Neural cell (in vitro differentiated cells): ENCODE data around the gene HELZ2. TPM values are rescaled to one million over a fixed set of nuclear protein-coding genes. Genes with fewer than 3 reads are reported as not detected.

Source experiments
- H2AFZ ChIP-seq: fragments of 200-600, 300-800 bp; sonication (generic), shearing (Covaris generic); 2 replicates; pipeline ENCODE4 v1.6.0; 2014; ENCODE audit warnings: low read depth, mild to moderate bottlenecking, antibody characterized with exemption, low read length, moderate library complexity
- H3F3A ChIP-seq: fragments of 200-600 bp; shearing (Covaris generic); 2 replicates; pipeline ENCODE4 v1.6.1; 2016; ENCODE audit warnings: mild to moderate bottlenecking, moderate library complexity, mixed read lengths, antibody characterized with exemption, low read length; ENCODE audit not compliant: insufficient read depth, poor library complexity, severe bottlenecking
- H3K27ac ChIP-seq: fragments of 200-600, 300-800 bp; sonication (generic), shearing (Covaris generic); 2 replicates; pipeline ENCODE4 v1.5.1; 2014; ENCODE audit warnings: mild to moderate bottlenecking, low read length, moderate library complexity
- H3K27me3 ChIP-seq: fragments of 300-800, 200-600 bp; sonication (generic), shearing (Covaris generic); 2 replicates; pipeline ENCODE4 v1.6.0; 2014; ENCODE audit warnings: mild to moderate bottlenecking, low read depth, low read length, moderate library complexity; ENCODE audit not compliant: insufficient read depth
- H3K36me3 ChIP-seq: fragments of 300-800, 200-600 bp; sonication (generic), shearing (Covaris generic); 2 replicates; pipeline ENCODE4 v1.5.1; 2014; ENCODE audit warnings: mild to moderate bottlenecking, antibody characterized with exemption, low read length, moderate library complexity; ENCODE audit not compliant: insufficient read depth
- H3K4me2 ChIP-seq: fragments of 300-800, 200-600 bp; sonication (generic), shearing (Covaris generic); 2 replicates; pipeline ENCODE4 v1.6.0; 2014; ENCODE audit warnings: mild to moderate bottlenecking, low read length
- H3K4me3 ChIP-seq: fragments of 300-800, 200-600 bp; sonication (generic), shearing (Covaris generic); 2 replicates; pipeline ENCODE4 v1.5.1; 2014; ENCODE audit warnings: mild to moderate bottlenecking, low read length, moderate library complexity
- H3K79me2 ChIP-seq: fragments of 200-600 bp; shearing (Covaris generic); replicated peaks from 2 replicates; pipeline ENCODE4 v1.6.0; 2014; ENCODE audit warnings: mild to moderate bottlenecking, low read length, moderate library complexity; ENCODE audit not compliant: insufficient read depth
- H3K9ac ChIP-seq: fragments of 300-800, 200-600 bp; sonication (generic), shearing (Covaris generic); 2 replicates; pipeline ENCODE4 v1.6.1; 2016; ENCODE audit warnings: mild to moderate bottlenecking, low read length, mixed read lengths
- H3K9me2 ChIP-seq: fragments of 200-600 bp; shearing (Covaris generic); 2 replicates; pipeline ENCODE4 v1.6.1; 2016; ENCODE audit warnings: mild to moderate bottlenecking, low read length, mixed read lengths; ENCODE audit not compliant: insufficient read depth
- H3K9me3 ChIP-seq: fragments of 200-600, 300-800 bp; sonication (generic), shearing (Covaris generic); 2 replicates; pipeline ENCODE4 v1.6.1; 2016; ENCODE audit warnings: mild to moderate bottlenecking, mixed run types, low read length, moderate library complexity, mixed read lengths
- H4K20me1 ChIP-seq: fragments of 200-600 bp; shearing (Covaris generic); 2 replicates; pipeline ENCODE4 v1.6.1; 2016; ENCODE audit warnings: mild to moderate bottlenecking, mixed run types; ENCODE audit not compliant: insufficient read depth
- CTCF ChIP-seq: fragments of 450-650 bp; IDR thresholded peaks from 2 replicates; pipeline ENCODE4 v1.5.1; 2014; ENCODE audit warnings: antibody characterized with exemption, mild to moderate bottlenecking, moderate library complexity; ENCODE audit not compliant: poor library complexity, severe bottlenecking
- EP300 ChIP-seq: fragments of 450-650 bp; conservative IDR thresholded peaks from 2 replicates; pipeline ENCODE4 v1.6.1; 2014; ENCODE audit warnings: antibody characterized with exemption, mild to moderate bottlenecking, moderate library complexity; ENCODE audit not compliant: poor library complexity, severe bottlenecking
- EZH2 ChIP-seq: fragments of 200-600, 300-800 bp; shearing (Covaris generic), sonication (generic); IDR thresholded peaks from 2 replicates; pipeline ENCODE4 v1.6.1; 2014; ENCODE audit warnings: antibody characterized with exemption, low read length, borderline replicate concordance, mild to moderate bottlenecking; ENCODE audit not compliant: insufficient read depth, poor library complexity, severe bottlenecking
- MXI1 ChIP-seq: fragments of 450-650 bp; conservative IDR thresholded peaks from 2 replicates; pipeline ENCODE4 v1.6.1; 2014; ENCODE audit warnings: antibody characterized with exemption, mild to moderate bottlenecking; ENCODE audit not compliant: poor library complexity, severe bottlenecking
- POLR2AphosphoS5 ChIP-seq: IDR thresholded peaks from 2 replicates; pipeline ENCODE4 v1.6.1; 2012
- RAD21 ChIP-seq: fragments of 450-650 bp; conservative IDR thresholded peaks from 2 replicates; pipeline ENCODE4 v1.6.1; 2014; ENCODE audit warnings: antibody characterized with exemption, mild to moderate bottlenecking, moderate library complexity
- REST ChIP-seq: IDR thresholded peaks from 2 replicates; pipeline ENCODE4 v1.6.1; 2012; ENCODE audit warnings: borderline replicate concordance
- SMC3 ChIP-seq: fragments of 450-650 bp; conservative IDR thresholded peaks from 2 replicates; pipeline ENCODE4 v1.6.1; 2014; ENCODE audit warnings: antibody characterized with exemption, mild to moderate bottlenecking, moderate library complexity; ENCODE audit not compliant: poor library complexity
- TAF1 ChIP-seq: IDR thresholded peaks from 2 replicates; pipeline ENCODE4 v1.6.1; 2012; ENCODE audit warnings: low read depth
- polyA plus RNA-seq: library from polyadenylated mRNA; depleted of rRNA; stranded (reverse); fragments of >200 nt; gene quantifications from 2 replicates; pipeline ENCODE4 v1.2.3, GENCODE V29; 2014

Gene HELZ2
- polyA plus RNA-seq, 1 donor from 2014 or later: 1.3 TPM

DNA sequence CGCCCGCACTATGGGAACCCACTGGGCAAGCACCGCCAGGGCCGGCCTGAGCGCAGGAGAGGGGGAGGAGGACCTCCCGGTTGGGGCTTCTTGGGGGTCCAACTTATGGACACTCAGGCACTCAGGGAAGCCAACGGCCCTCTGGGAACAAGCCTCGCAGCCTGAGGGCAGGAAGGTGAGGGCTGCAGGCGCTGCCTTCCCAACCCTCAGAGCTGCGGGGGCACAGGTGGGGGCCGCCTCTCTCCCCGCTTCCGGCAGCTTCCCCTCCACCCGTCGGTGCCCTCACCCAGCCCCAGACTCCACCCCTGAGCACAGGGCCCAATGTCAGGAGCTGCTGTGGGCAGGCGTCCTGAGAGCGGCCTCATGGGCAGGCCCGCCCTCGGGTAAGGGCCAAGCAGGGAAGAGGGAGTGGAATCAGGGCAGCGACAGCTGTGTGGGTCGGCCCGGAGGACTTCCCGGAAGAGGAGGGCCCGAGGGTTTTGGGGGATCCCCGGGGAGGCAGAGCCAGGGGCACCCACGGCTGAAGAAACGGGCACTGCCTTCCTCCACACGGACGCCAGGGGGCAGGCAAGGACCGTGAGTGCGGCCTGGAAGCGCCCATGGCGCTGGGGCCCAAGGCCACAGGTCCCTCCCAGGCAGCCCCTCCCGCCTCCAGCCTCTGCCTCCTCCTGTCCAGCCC, 36.4 kb downstream of the HELZ2 start:
- Histone ChIP-seq H3K27ac (no peak overlapping the region), H3K36me3 (no peaks in the 10 kb centered on the region), H3K9me2 (no peaks in the 10 kb centered on the region), H3F3A (no peaks in the 10 kb centered on the region), H4K20me1 (no peaks in the 10 kb centered on the region), H2AFZ (no peak overlapping the region), H3K9me3 (no peaks in the 10 kb centered on the region), H3K4me2 (no peak overlapping the region), H3K27me3 (no peaks in the 10 kb centered on the region), H3K4me3 (no peak overlapping the region), H3K9ac (no peak overlapping the region), H3K79me2 (no peaks in the 10 kb centered on the region)
- TF ChIP-seq TAF1 (no peak), POLR2AphosphoS5 (no peak), EP300 (no peak), RAD21 (peak; percentile 91), SMC3 (peak; percentile 85), CTCF (peak; percentile 89), MXI1 (no peak), REST (no peak), EZH2 (no peak)

DNA sequence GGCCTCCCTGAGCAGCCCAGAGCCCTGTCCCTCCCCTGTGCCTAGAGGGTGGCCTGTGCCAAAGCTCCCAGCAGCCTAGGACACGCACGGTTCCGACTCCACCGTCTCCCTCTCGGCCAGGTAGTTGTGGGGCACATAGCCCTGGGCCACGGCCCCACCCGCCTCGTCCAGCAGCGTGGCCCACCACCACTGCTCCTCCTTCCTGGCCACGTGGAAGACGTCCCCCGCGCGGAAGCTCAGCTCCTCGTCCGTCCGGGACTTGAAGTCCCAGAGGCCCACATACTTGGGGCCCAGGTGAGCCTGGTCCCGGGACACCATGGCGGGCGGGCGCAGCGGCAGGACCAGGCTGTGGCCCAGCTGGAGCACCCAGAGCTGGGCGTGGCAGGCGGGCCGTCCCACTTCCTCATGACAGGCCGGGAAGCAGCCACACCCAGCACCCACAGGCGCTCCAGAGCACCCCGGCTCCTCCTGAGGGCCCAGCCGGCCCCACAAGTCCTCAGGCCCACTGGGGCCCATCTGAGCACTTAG, 37.0 kb downstream of the HELZ2 start, which contains the start of gene PTK6:
Gene PTK6 (minus strand): TSS at position 380 of the 528 bp plus-strand sequence. CDS start 62 bp downstream, at position 318.
- Histone ChIP-seq H3K36me3 (no peaks in the 10 kb centered on the region), H3K4me3 (no peak within 1 kb of the TSS), H3K27me3 (no peaks in the 10 kb centered on the region), H3K9me2 (no peaks in the 10 kb centered on the region), H3K79me2 (no peaks in the 10 kb centered on the region), H3K27ac (no peak within 1 kb of the TSS), H4K20me1 (no peaks in the 10 kb centered on the region), H3K9ac (no peak within 1 kb of the TSS), H3K4me2 (no peak within 1 kb of the TSS), H3F3A (no peaks in the 10 kb centered on the region), H2AFZ (no peak within 1 kb of the TSS), H3K9me3 (no peaks in the 10 kb centered on the region)
- TF ChIP-seq EZH2: no peak
- TF ChIP-seq RAD21: no peak
- no peak for TF ChIP-seq REST
- no peak for TF ChIP-seq EP300
- TF ChIP-seq POLR2AphosphoS5: no peak
- TF ChIP-seq MXI1: no peak
- no peak for TF ChIP-seq TAF1
- no peak for TF ChIP-seq CTCF
- no peak for TF ChIP-seq SMC3
